Karpas-422 (cell line): Measurements from ENCODE around the gene AREL1. TPM values are rescaled to one million over a fixed set of nuclear protein-coding genes. Genes with fewer than 3 reads are reported as not detected.

Experiments
- DNase-seq: peaks from one replicate; pipeline ENCODE4 v3.0.0-alpha.2; 2015
- H2AFZ ChIP-seq: fragments of 200-600 bp; sonication (generic); 2 replicates; pipeline ENCODE4 v1.6.1; 2014; ENCODE audit warnings: antibody characterized with exemption, low read length, mixed read lengths
- H3K27ac ChIP-seq: fragments of 200-600 bp; sonication (generic); 2 replicates; pipeline ENCODE4 v1.5.1; 2014; ENCODE audit warnings: mild to moderate bottlenecking, low read length, moderate library complexity
- H3K27me3 ChIP-seq: fragments of 200-600 bp; sonication (generic); 2 replicates; pipeline ENCODE4 v1.6.1; 2014; ENCODE audit warnings: low read length, mixed read lengths
- H3K36me3 ChIP-seq: fragments of 200-600 bp; sonication (generic); 2 replicates; pipeline ENCODE4 v1.6.1; 2014; ENCODE audit warnings: low read length, mixed read lengths; ENCODE audit not compliant: insufficient read depth
- H3K4me1 ChIP-seq: fragments of 200-600 bp; sonication (generic); 2 replicates; pipeline ENCODE4 v1.6.1; 2014; ENCODE audit warnings: mild to moderate bottlenecking, low read length, mixed read lengths
- H3K4me2 ChIP-seq: fragments of 200-600 bp; sonication (generic); 2 replicates; pipeline ENCODE4 v1.6.1; 2014; ENCODE audit warnings: low read length, low read depth, mild to moderate bottlenecking; ENCODE audit not compliant: poor library complexity, severe bottlenecking
- H3K4me3 ChIP-seq: fragments of 200-600 bp; sonication (generic); 2 replicates; pipeline ENCODE4 v1.5.1; 2014; ENCODE audit warnings: mild to moderate bottlenecking, antibody characterized with exemption, low read length, mixed read lengths
- H3K79me2 ChIP-seq: fragments of 200-600 bp; sonication (generic); 2 replicates; pipeline ENCODE4 v1.6.1; 2014; ENCODE audit warnings: mild to moderate bottlenecking, low read length, mixed read lengths
- H3K9ac ChIP-seq: fragments of 200-600 bp; sonication (generic); 2 replicates; pipeline ENCODE4 v1.6.0; 2014; ENCODE audit warnings: low read length
- H3K9me2 ChIP-seq: fragments of 200-600 bp; sonication (generic), shearing (Covaris generic); replicated peaks from 2 replicates; pipeline ENCODE4 v1.6.0; 2014; ENCODE audit warnings: mild to moderate bottlenecking, low read length, moderate library complexity; ENCODE audit not compliant: insufficient read depth
- H3K9me3 ChIP-seq: fragments of 300-700, 200-600 bp; sonication (generic); 2 replicates; pipeline ENCODE4 v1.6.1; 2014; ENCODE audit warnings: low read length, mixed read lengths
- H4K20me1 ChIP-seq: fragments of 200-600 bp; sonication (generic); 2 replicates; pipeline ENCODE4 v1.6.1; 2014; ENCODE audit warnings: mild to moderate bottlenecking, antibody characterized with exemption, low read length, low read depth; ENCODE audit not compliant: insufficient read depth
- total RNA-seq: library from RNA; depleted of rRNA; stranded (reverse); fragments of >200 nt; shearing (Covaris generic); gene quantifications from 2 replicates; pipeline ENCODE4 v1.2.3, GENCODE V29; 2014; ENCODE audit warnings: low replicate concordance

The AREL1 gene
- total RNA-seq, 1 experiment from 2014 or later, result 70.9 TPM

DNA sequence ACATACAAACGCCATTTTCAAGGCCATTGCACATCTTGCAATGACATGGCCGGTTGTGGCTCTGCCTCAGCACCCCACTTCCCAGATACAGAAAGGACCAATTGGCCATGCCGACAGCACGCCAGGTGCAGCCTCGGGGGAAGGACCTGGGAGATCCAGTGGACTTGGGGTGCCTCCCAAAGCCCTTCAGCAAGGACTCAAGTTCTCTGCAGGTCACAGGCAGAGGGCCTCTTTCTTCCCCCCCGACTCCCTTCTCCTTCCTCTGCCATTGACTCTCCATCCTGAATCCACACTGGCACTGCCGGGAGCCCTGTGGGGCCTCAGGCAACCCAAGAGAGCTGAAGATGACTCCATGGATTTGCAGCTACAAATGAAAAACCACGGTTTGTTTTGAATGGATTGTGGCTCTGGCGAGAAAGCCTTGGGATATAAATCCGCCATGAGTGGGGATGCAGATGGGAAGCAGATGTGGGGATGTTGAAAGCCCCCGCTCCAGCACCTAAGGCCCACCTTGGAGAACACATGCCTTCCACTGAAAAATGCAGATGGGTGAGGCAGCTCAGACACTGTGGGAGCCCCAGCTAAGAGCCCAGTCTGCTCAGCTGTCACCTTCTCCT is 65.7 kb downstream of the AREL1 start:
- Histone ChIP-seq H3K27me3 (no peaks in the 10 kb centered on the region), H2AFZ (no peak overlapping the region), H3K4me2 (no peak overlapping the region), H3K4me3 (no peak overlapping the region), H3K9ac (no peak overlapping the region), H3K27ac (no peak overlapping the region), H4K20me1 (no peaks in the 10 kb centered on the region), H3K79me2 (no peaks in the 10 kb centered on the region), H3K9me3 (no peaks in the 10 kb centered on the region), H3K4me1 (no peaks in the 10 kb centered on the region), H3K9me2 (no peaks in the 10 kb centered on the region), H3K36me3 (no peaks in the 10 kb centered on the region)
- DNase-seq, result no peak

DNA sequence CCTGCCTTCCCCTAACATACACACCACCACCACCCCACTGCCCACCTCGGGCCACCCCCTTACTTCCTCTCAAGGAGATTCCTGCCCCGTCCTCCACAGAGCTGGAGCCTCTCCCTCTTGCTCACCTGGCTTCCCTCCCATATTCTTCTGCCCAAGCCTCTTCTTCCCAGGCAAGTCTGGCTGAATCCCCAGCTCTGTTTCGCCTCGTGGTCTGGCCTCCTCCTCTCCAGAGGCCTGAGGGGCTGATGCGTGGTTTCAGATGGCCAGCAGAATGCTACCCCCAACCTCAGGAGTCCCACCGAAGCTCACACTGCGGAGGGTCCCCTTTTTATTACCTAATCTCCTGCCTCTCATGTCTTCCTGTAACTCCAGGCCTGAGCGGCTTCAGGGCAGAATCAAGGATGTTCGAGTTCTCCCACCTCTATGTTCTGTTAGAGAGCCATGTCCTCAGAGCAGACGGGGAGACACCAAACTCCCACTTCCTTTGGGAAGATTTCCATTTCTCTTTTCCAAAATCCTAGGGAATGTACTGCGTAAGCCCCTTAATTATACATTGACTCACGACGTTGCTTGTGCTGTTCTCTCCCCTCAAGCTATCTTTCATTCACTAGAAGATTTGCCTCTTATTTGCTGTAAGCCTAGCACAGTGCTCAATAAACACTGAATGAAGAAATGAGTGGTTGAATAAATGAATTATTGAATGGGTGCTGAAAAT is 67.0 kb downstream of the AREL1 start:
- Histone ChIP-seq H4K20me1 (no peaks in the 10 kb centered on the region), H3K4me1 (no peaks in the 10 kb centered on the region), H3K4me3 (no peak overlapping the region), H3K9me3 (no peaks in the 10 kb centered on the region), H3K27ac (no peak overlapping the region), H3K4me2 (no peak overlapping the region), H3K9me2 (no peaks in the 10 kb centered on the region), H3K9ac (no peak overlapping the region), H3K79me2 (no peaks in the 10 kb centered on the region), H3K27me3 (no peaks in the 10 kb centered on the region), H3K36me3 (no peaks in the 10 kb centered on the region), H2AFZ (no peak overlapping the region)
- DNase-seq, result no peak

- H3K79me2 ChIP-seq, result no peaks in the 10 kb centered on the region
- H3K4me1 ChIP-seq, result no peaks in the 10 kb centered on the region
- H4K20me1 ChIP-seq, result no peaks in the 10 kb centered on the region
- no peaks in the 10 kb centered on the region for H3K9me3 ChIP-seq
- H3K4me3 ChIP-seq, result no peak overlapping the region
- no peak overlapping the region for H2AFZ ChIP-seq
- no peaks in the 10 kb centered on the region for H3K36me3 ChIP-seq
- H3K4me2 ChIP-seq, result no peak overlapping the region
- H3K27me3 ChIP-seq, result no peaks in the 10 kb centered on the region
- no peak for DNase-seq
- no peak overlapping the region for H3K9ac ChIP-seq
- no peak overlapping the region for H3K27ac ChIP-seq
- H3K9me2 ChIP-seq, result no peaks in the 10 kb centered on the region
These were observed 67.6 kb downstream of the AREL1 start for GRCh38 chr14:74645244-74645643.

GRCh38 chr14:74641601-74642391 is 71.1 kb downstream of the AREL1 start:
- no peaks in the 10 kb centered on the region for H3K36me3 ChIP-seq
- H3K27ac ChIP-seq, result no peak overlapping the region
- H3K9ac ChIP-seq, result no peak overlapping the region
- H3K27me3 ChIP-seq, result no peaks in the 10 kb centered on the region
- H3K4me3 ChIP-seq, result no peak overlapping the region
- no peak for DNase-seq
- H2AFZ ChIP-seq, result no peak overlapping the region
- no peaks in the 10 kb centered on the region for H3K9me2 ChIP-seq
- no peaks in the 10 kb centered on the region for H3K4me1 ChIP-seq
- H3K4me2 ChIP-seq, result no peak overlapping the region
- no peaks in the 10 kb centered on the region for H3K79me2 ChIP-seq
- H4K20me1 ChIP-seq, result no peaks in the 10 kb centered on the region
- no peaks in the 10 kb centered on the region for H3K9me3 ChIP-seq

- no peaks in the 10 kb centered on the region for H3K9me3 ChIP-seq
These were observed 73.9 kb downstream of the AREL1 start for GRCh38 chr14:74638966-74639365.

DNA sequence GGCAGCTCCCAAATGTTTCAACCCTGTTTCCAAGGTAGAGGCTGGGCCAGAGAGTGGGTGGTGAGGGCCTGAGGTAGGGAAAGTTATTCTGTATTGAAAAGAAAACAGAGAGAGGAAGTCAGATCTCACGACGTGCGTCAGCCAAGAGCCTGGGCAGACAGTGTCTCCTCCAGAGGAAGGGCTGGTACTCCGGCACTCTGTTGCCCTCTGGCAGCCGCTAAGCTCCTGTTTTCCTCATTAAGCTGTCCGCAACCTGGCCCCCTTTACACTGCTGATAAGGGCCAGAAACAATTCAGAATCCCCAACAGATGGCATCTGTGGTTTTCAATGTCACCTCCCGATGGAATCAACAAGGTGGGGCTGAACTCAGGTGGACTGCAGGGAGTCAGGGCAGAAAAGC is 74.8 kb downstream of the AREL1 start:
- Histone ChIP-seq H3K9me3 (no peaks in the 10 kb centered on the region), H3K4me3 (no peak overlapping the region), H3K4me2 (no peak overlapping the region), H3K79me2 (no peaks in the 10 kb centered on the region), H3K9me2 (no peaks in the 10 kb centered on the region), H3K27me3 (no peaks in the 10 kb centered on the region), H3K36me3 (no peaks in the 10 kb centered on the region), H2AFZ (no peak overlapping the region), H3K4me1 (no peaks in the 10 kb centered on the region), H3K9ac (no peak overlapping the region), H3K27ac (no peak overlapping the region), H4K20me1 (no peaks in the 10 kb centered on the region)
- DNase-seq, result no peak

More at GRCh38 chr14:74638966-74639365, 73.9 kb downstream of the AREL1 start:
- Histone ChIP-seq H3K79me2 (no peaks in the 10 kb centered on the region), H4K20me1 (no peaks in the 10 kb centered on the region), H3K27me3 (no peaks in the 10 kb centered on the region), H3K4me1 (no peaks in the 10 kb centered on the region), H2AFZ (no peak overlapping the region), H3K9ac (no peak overlapping the region), H3K4me3 (no peak overlapping the region), H3K27ac (no peak overlapping the region), H3K36me3 (no peaks in the 10 kb centered on the region), H3K4me2 (no peak overlapping the region), H3K9me2 (no peaks in the 10 kb centered on the region)
- DNase-seq, result no peak

DNA sequence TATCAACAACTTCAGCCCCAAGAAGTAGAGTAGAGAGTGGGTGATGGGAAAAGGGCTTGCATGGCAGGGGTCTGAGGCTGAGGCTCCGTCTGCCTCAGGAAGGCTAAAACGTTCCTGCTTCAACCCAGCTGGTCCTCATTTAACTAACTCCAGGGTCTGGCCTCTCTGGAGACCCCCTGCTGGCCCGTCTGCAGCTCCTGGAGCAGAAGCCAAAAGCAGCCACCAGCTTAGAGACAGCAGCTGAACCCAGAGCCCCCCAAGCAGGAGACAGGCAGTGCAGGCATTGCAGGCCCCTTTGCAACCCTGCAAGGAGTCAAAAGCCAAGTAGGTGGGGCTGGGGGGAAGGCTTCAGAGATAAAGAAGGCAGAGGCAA is 75.7 kb downstream of the AREL1 start:
- no peak overlapping the region for H3K27ac ChIP-seq
- H3K79me2 ChIP-seq, result no peaks in the 10 kb centered on the region
- no peaks in the 10 kb centered on the region for H3K36me3 ChIP-seq
- no peak for DNase-seq
- no peaks in the 10 kb centered on the region for H3K9me3 ChIP-seq
- no peaks in the 10 kb centered on the region for H3K27me3 ChIP-seq
- no peaks in the 10 kb centered on the region for H3K9me2 ChIP-seq
- no peak overlapping the region for H3K9ac ChIP-seq
- no peak overlapping the region for H3K4me2 ChIP-seq
- no peak overlapping the region for H2AFZ ChIP-seq
- H4K20me1 ChIP-seq, result no peaks in the 10 kb centered on the region
- H3K4me1 ChIP-seq, result no peaks in the 10 kb centered on the region
- H3K4me3 ChIP-seq, result no peak overlapping the region

DNA sequence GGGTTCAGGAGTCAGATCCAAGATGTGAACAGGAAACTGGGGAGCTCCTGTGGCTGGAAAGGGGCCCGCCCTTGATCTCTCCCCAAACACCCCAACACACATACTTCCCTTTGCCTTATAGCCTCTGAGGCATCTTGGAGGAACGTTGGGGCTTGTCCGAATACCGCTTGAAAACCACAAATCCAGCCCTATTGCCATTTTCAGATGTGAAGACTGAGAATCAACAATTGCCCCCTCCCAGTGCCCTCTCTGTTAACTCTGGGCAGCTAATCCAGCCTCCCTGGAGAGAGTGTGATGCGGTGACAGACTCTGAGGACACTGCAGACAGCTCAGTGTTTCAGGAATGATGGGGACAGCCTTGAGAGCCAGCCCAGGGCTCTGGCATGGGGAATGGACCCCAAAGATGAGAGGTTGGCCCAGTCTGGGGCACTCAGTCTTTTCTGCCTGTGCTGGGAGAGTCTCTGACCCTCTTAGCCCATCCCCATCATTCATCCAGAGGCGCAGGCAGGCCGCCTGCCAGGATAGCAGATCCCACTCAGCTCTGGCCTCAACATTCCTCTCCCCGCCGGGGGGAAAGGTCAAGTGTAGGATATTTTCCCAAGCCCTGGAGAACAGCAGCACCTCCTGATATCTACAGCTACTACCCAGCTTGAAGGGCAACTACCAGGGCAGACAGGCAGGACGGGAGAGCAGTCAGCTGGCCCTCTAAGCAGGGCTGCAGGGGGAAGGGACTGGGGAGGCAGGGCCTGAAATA is 76.3 kb downstream of the AREL1 start:
- no peak overlapping the region for H3K4me3 ChIP-seq
- no peaks in the 10 kb centered on the region for H4K20me1 ChIP-seq
- H3K4me1 ChIP-seq, result no peaks in the 10 kb centered on the region
- no peaks in the 10 kb centered on the region for H3K9me3 ChIP-seq
- DNase-seq, result no peak
- no peak overlapping the region for H2AFZ ChIP-seq
- H3K4me2 ChIP-seq, result no peak overlapping the region
- H3K9me2 ChIP-seq, result no peaks in the 10 kb centered on the region
- H3K9ac ChIP-seq, result no peak overlapping the region
- no peak overlapping the region for H3K27ac ChIP-seq
- H3K79me2 ChIP-seq, result no peaks in the 10 kb centered on the region
- no peaks in the 10 kb centered on the region for H3K27me3 ChIP-seq
- H3K36me3 ChIP-seq, result no peaks in the 10 kb centered on the region
